NB4 (cell line): ENCODE data around the gene MOGAT3.
A peak's percentile ranks its signal among the peaks of the same experiment; 100 is the strongest.

Source experiments
- DNase-seq: peaks from one replicate; pipeline ENCODE4 v3.0.0; 2010; ENCODE audit warnings: low read depth
- H3K4me3 ChIP-seq: one replicate; pipeline ENCODE4 v1.5.1; 2011; ENCODE audit warnings: mild to moderate bottlenecking, low read depth, low read length, moderate library complexity
- CTCF ChIP-seq: IDR thresholded peaks from one replicate; pipeline ENCODE4 v1.5.1; 2012; ENCODE audit warnings: low read depth, low read length
- MAX ChIP-seq: IDR thresholded peaks from 2 replicates; pipeline ENCODE4 v1.6.1; 2011; ENCODE audit warnings: low read depth, low read length
- MYC ChIP-seq: IDR thresholded peaks from 2 replicates; pipeline ENCODE4 v1.6.1; 2011; ENCODE audit warnings: low read depth, low read length
- POLR2A ChIP-seq: IDR thresholded peaks from 2 replicates; pipeline ENCODE4 v1.6.1; 2011; ENCODE audit warnings: mild to moderate bottlenecking; ENCODE audit not compliant: insufficient read length; ENCODE audit errors: extremely low read depth

MOGAT3 gene

GRCh38 chr7:101180130-101180755 lies 20.6 kb downstream of the MOGAT3 start, which contains the start of gene NAT16:
Gene NAT16, minus strand, starts transcription at chr7:101180293. Its CDS starts 5,486 bp downstream, at chr7:101174807.
- no peak within 1 kb of the TSS for H3K4me3 ChIP-seq
- TF ChIP-seq CTCF = no peak
- TF ChIP-seq MAX = no peak
- no peak for TF ChIP-seq MYC
- TF ChIP-seq POLR2A = no peak
- peak; percentile 9 for DNase-seq

GRCh38 chr7:101179713-101180112 lies 21.1 kb downstream of the MOGAT3 start:
- no peak for TF ChIP-seq CTCF
- no peak for TF ChIP-seq MYC
- TF ChIP-seq POLR2A = no peak
- no peak for TF ChIP-seq MAX
- DNase-seq = peak; percentile 2
- no peak overlapping the region for H3K4me3 ChIP-seq

GRCh38 chr7:101179117-101179516 lies 21.7 kb downstream of the MOGAT3 start:
- TF ChIP-seq MAX (no peak), POLR2A (no peak), MYC (no peak), CTCF (no peak)
- peak; percentile 37 for DNase-seq
- H3K4me3 ChIP-seq = no peak overlapping the region

- DNase-seq = peak; percentile 8
- H3K4me3 ChIP-seq = no peak overlapping the region
- TF ChIP-seq MAX (no peak), MYC (no peak), POLR2A (no peak), CTCF (no peak)
These were observed 23.2 kb downstream of the MOGAT3 start for GRCh38 chr7:101177644-101178043.

GRCh38 chr7:101175664-101176063 lies 25.2 kb downstream of the MOGAT3 start:
- H3K4me3 ChIP-seq = no peak overlapping the region
- TF ChIP-seq CTCF (no peak), POLR2A (no peak), MAX (no peak), MYC (no peak)
- peak; percentile 2 for DNase-seq
